Liver (tissue), 9 donors: ENCODE results near the gene CHMP1A. TPM values are rescaled to one million over a fixed set of nuclear protein-coding genes. Genes with fewer than 3 reads are reported as not detected.

Experiments used
- DNase-seq: peaks from one replicate; pipeline ENCODE4 v3.0.0-alpha.2; 2017; ENCODE audit warnings: low spot score
- H3K27ac ChIP-seq, 2 donors: one replicate each; pipeline ENCODE4 v1.7.0; 2013; ENCODE audit warnings: inconsistent platforms in 2 of 2, low read length in 2 of 2, control low read depth in 1 of 2, low read depth in 1 of 2, mild to moderate bottlenecking in 1 of 2
- H3K27me3 ChIP-seq, 4 donors: one replicate each; pipeline versions ENCODE4 v1.6.1 to v1.7.0; 2013; ENCODE audit warnings: low read length in 3 of 4, inconsistent platforms in 1 of 4, mild to moderate bottlenecking in 1 of 4, moderate library complexity in 1 of 4; ENCODE audit not compliant: control insufficient read depth in 4 of 4, insufficient read depth in 4 of 4
- H3K36me3 ChIP-seq, 4 donors: one replicate each; pipeline versions ENCODE4 v1.6.1 to v1.7.0; 2013; ENCODE audit warnings: low read length in 3 of 4, mild to moderate bottlenecking in 3 of 4, low read depth in 1 of 4, moderate library complexity in 1 of 4; ENCODE audit not compliant: control insufficient read depth in 4 of 4, insufficient read depth in 3 of 4
- H3K4me1 ChIP-seq, 4 donors: one replicate each; pipeline versions ENCODE4 v1.6.1 to v1.7.0; 2013; ENCODE audit warnings: low read length in 3 of 4, mild to moderate bottlenecking in 3 of 4, moderate library complexity in 1 of 4; ENCODE audit not compliant: control insufficient read depth in 4 of 4, insufficient read depth in 4 of 4
- H3K4me3 ChIP-seq, 3 donors: one replicate each; pipeline versions ENCODE4 v1.6.1 to v1.7.0; 2013; ENCODE audit warnings: low read length in 3 of 3, control low read depth in 1 of 3, low read depth in 1 of 3, mild to moderate bottlenecking in 1 of 3
- H3K9ac ChIP-seq, 2 donors: one replicate each; pipeline ENCODE4 v1.7.0; 2013; ENCODE audit warnings: low read length in 2 of 2, mild to moderate bottlenecking in 2 of 2, moderate library complexity in 2 of 2, control low read depth in 1 of 2, low read depth in 1 of 2
- H3K9me3 ChIP-seq, 4 donors: one replicate each; pipeline versions ENCODE4 v1.6.1 to v1.7.0; 2013; ENCODE audit warnings: low read length in 3 of 4; ENCODE audit not compliant: control insufficient read depth in 4 of 4
- EGR1 ChIP-seq, 2 donors: IDR thresholded peaks; 2 replicates each; pipeline ENCODE4 v1.6.1; 2016 to 2018; ENCODE audit warnings: antibody characterized with exemption in 2 of 2, low read depth in 2 of 2
- FOXA2 ChIP-seq: IDR thresholded peaks from 2 replicates; pipeline ENCODE4 v1.6.1; 2016; ENCODE audit warnings: antibody characterized with exemption
- GABPA ChIP-seq, 2 donors: IDR thresholded peaks in 1 of 2; conservative IDR thresholded peaks in 1 of 2; 2 replicates each; pipeline ENCODE4 v1.6.1; 2016; ENCODE audit warnings: antibody characterized with exemption in 2 of 2, mild to moderate bottlenecking in 1 of 2, moderate library complexity in 1 of 2
- HNF4G ChIP-seq: IDR thresholded peaks from 2 replicates; pipeline ENCODE4 v1.6.1; 2016; ENCODE audit warnings: antibody characterized with exemption
- JUND ChIP-seq, 2 donors: IDR thresholded peaks; 2 replicates each; pipeline ENCODE4 v1.6.1; 2016; ENCODE audit warnings: antibody characterized with exemption in 2 of 2
- NR2F2 ChIP-seq: IDR thresholded peaks from 2 replicates; pipeline ENCODE4 v1.6.1; 2016; ENCODE audit warnings: antibody characterized with exemption
- RAD21 ChIP-seq, 2 donors: IDR thresholded peaks; 2 replicates each; pipeline ENCODE4 v1.6.1; 2016; ENCODE audit warnings: antibody characterized with exemption in 2 of 2, mild to moderate bottlenecking in 2 of 2
- TAF1 ChIP-seq: conservative IDR thresholded peaks from 2 replicates; pipeline ENCODE4 v1.6.1; 2016; ENCODE audit warnings: antibody characterized with exemption, mild to moderate bottlenecking
- YY1 ChIP-seq: IDR thresholded peaks from 2 replicates; pipeline ENCODE4 v1.6.1; 2016; ENCODE audit warnings: antibody characterized with exemption, mild to moderate bottlenecking
- WGBS: extraction: QIAGEN DNeasy Blood & Tissue Kit; methylation state at CpG from one replicate; pipeline ENCODE4 v1.1.7; 2013; 5-methylcytosine and 5-hydroxymethylcytosine counted together
- polyA plus RNA-seq, 2 donors: library from polyadenylated mRNA; stranded (reverse) in 1 of 2; unstranded in 1 of 2; fragments of 200-250 nt in 1 of 2; fragments of >200 nt in 1 of 2; fragmentation: Nextera tagmentation in 1 of 2; extraction: Ambion mirVana in 1 of 2; gene quantifications; one replicate each; pipeline versions ENCODE4 v1.2.1 to v1.2.3, GENCODE V29; 2013 to 2015
- total RNA-seq, 2 donors: library from RNA; depleted of rRNA; stranded (reverse); fragments of >200 nt; gene quantifications; one replicate each; pipeline ENCODE4 v1.2.3, GENCODE V29; 2014
- TF ChIP-seq, protein P1 (sequence below): IDR thresholded peaks from 2 replicates; pipeline ENCODE4 v1.6.1; 2016; ENCODE audit warnings: antibody characterized with exemption
- TF ChIP-seq, protein P2 (sequence below): IDR thresholded peaks from 2 replicates; pipeline ENCODE4 v1.6.1; 2016; ENCODE audit warnings: antibody characterized with exemption, mild to moderate bottlenecking
- TF ChIP-seq, protein P3 (sequence below): fragments of 150-350 bp; IDR thresholded peaks from 2 replicates; pipeline ENCODE4 v1.5.1; 2017; ENCODE audit warnings: improper control_type of control experiment, low read depth, low read length; ENCODE audit not compliant: missing input control
- TF ChIP-seq, protein P4 (sequence below): IDR thresholded peaks from 2 replicates; pipeline ENCODE4 v1.6.1; 2016; ENCODE audit warnings: antibody characterized with exemption
- donor health status: healthy.
- donor health status: healthy.
- donor health status: healthy.
- donor health status: healthy.
- donor health status: healthy.

Gene CHMP1A
- total and polyA plus RNA-seq, 4 donors: 25.7 to 36.7 (median 32.3) TPM

DNA sequence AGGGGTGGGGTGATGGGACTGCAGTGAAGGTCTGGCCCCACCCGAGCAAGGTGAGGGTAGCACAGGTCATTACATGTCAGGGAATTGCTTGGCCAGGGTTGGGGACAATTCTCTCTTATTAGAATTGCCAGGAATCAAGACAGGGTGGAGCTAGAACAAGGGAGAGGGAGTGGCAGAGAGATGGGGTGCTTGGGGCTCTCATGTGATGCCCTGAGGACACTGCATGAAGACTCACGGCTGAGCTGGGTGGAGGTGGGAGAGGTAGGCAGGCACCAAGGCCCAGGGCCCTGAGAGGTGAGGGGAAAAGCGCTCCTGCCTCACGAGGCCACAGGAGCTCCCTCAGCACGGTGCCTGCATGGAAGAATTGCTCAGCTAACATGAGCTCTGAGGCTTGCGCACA is 40.5 kb downstream of the CHMP1A start:
- no peak overlapping the region for H3K27ac ChIP-seq
- WGBS: 71% methylated on average over 6 of the region's 6 CpGs
- H3K9ac ChIP-seq: no peak overlapping the region
- no peaks in the 10 kb centered on the region for H3K4me1 ChIP-seq
- no peak for DNase-seq
- H3K36me3 ChIP-seq: no peaks in the 10 kb centered on the region
- no peaks in the 10 kb centered on the region for H3K27me3 ChIP-seq
- H3K9me3 ChIP-seq: no peaks in the 10 kb centered on the region
- no peak for TF ChIP-seq RAD21 (IDR thresholded peaks at IDR 0.05)
- TF ChIP-seq NR2F2: no peak
- TF ChIP-seq, protein P1, sequence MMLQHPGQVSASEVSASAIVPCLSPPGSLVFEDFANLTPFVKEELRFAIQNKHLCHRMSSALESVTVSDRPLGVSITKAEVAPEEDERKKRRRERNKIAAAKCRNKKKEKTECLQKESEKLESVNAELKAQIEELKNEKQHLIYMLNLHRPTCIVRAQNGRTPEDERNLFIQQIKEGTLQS: no peak
- TF ChIP-seq HNF4G: no peak
- TF ChIP-seq EGR1 (IDR thresholded peaks at IDR 0.05; ENCODE audit: low read depth in 2 of 2): no peak
- TF ChIP-seq JUND (IDR thresholded peaks at IDR 0.05): no peak
- no peak for TF ChIP-seq GABPA (IDR thresholded peaks at IDR 0.05 in 1 of 2, conservative IDR thresholded peaks at IDR 0.05 in 1 of 2)
- no peak for TF ChIP-seq FOXA2
- TF ChIP-seq, protein P2, sequence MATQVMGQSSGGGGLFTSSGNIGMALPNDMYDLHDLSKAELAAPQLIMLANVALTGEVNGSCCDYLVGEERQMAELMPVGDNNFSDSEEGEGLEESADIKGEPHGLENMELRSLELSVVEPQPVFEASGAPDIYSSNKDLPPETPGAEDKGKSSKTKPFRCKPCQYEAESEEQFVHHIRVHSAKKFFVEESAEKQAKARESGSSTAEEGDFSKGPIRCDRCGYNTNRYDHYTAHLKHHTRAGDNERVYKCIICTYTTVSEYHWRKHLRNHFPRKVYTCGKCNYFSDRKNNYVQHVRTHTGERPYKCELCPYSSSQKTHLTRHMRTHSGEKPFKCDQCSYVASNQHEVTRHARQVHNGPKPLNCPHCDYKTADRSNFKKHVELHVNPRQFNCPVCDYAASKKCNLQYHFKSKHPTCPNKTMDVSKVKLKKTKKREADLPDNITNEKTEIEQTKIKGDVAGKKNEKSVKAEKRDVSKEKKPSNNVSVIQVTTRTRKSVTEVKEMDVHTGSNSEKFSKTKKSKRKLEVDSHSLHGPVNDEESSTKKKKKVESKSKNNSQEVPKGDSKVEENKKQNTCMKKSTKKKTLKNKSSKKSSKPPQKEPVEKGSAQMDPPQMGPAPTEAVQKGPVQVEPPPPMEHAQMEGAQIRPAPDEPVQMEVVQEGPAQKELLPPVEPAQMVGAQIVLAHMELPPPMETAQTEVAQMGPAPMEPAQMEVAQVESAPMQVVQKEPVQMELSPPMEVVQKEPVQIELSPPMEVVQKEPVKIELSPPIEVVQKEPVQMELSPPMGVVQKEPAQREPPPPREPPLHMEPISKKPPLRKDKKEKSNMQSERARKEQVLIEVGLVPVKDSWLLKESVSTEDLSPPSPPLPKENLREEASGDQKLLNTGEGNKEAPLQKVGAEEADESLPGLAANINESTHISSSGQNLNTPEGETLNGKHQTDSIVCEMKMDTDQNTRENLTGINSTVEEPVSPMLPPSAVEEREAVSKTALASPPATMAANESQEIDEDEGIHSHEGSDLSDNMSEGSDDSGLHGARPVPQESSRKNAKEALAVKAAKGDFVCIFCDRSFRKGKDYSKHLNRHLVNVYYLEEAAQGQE: no peak
- TF ChIP-seq, protein P3, sequence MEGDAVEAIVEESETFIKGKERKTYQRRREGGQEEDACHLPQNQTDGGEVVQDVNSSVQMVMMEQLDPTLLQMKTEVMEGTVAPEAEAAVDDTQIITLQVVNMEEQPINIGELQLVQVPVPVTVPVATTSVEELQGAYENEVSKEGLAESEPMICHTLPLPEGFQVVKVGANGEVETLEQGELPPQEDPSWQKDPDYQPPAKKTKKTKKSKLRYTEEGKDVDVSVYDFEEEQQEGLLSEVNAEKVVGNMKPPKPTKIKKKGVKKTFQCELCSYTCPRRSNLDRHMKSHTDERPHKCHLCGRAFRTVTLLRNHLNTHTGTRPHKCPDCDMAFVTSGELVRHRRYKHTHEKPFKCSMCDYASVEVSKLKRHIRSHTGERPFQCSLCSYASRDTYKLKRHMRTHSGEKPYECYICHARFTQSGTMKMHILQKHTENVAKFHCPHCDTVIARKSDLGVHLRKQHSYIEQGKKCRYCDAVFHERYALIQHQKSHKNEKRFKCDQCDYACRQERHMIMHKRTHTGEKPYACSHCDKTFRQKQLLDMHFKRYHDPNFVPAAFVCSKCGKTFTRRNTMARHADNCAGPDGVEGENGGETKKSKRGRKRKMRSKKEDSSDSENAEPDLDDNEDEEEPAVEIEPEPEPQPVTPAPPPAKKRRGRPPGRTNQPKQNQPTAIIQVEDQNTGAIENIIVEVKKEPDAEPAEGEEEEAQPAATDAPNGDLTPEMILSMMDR: no peak
- no peak for TF ChIP-seq YY1
- no peak for TF ChIP-seq TAF1
- H3K4me3 ChIP-seq: no peak overlapping the region

DNA sequence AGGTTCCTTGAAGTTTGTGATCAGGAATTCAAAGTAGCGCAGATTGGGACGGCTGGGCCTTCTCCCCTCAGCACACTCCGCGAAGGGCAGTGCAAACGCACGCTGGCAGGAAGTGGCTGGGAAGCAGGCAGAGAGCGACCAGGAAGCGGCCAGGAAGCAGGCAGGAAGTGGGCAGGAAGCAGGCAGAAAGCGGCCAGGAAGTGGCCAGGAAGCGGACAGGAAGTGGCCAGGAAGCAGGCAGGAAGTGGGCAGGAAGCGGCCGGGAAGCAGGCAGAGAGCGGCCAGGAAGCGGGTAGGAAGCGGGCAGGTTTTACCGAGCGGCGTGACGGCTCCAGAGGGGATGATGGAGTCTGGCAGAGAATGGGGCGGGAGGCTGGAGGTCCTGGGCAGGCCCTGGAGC is 40.9 kb downstream of the CHMP1A start:
- DNase-seq: no peak
- H3K9ac ChIP-seq: no peak overlapping the region
- 79% methylated on average over 20 of the region's 20 CpGs for WGBS
- H3K27ac ChIP-seq: no peak overlapping the region
- no peaks in the 10 kb centered on the region for H3K36me3 ChIP-seq
- H3K4me1 ChIP-seq: no peaks in the 10 kb centered on the region
- no peaks in the 10 kb centered on the region for H3K9me3 ChIP-seq
- no peak overlapping the region for H3K4me3 ChIP-seq
- H3K27me3 ChIP-seq: no peaks in the 10 kb centered on the region
- TF ChIP-seq, protein P4, sequence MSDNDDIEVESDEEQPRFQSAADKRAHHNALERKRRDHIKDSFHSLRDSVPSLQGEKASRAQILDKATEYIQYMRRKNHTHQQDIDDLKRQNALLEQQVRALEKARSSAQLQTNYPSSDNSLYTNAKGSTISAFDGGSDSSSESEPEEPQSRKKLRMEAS: peak; percentile 70
- TF ChIP-seq JUND (IDR thresholded peaks at IDR 0.05): no peak
- TF ChIP-seq, protein P1: no peak
- peak; percentile 38 to 55 for TF ChIP-seq EGR1 (IDR thresholded peaks at IDR 0.05; ENCODE audit: low read depth in 2 of 2)
